HG03520 (cell line): ENCODE data around the gene PCSK7.
"Not testable (repeated sequence)": the region's sequence is repeated elsewhere in the genome, so short reads cannot be mapped to it uniquely, and the experiment has no call there.

ENCODE experiments used
- ATAC-seq: cut with Tn5 transposase; IDR thresholded peaks from one replicate; pipeline ENCODE4 v1.9.1; 2021; ENCODE audit warnings: mild to moderate bottlenecking, moderate library complexity; ENCODE audit not compliant: unreplicated experiment

Gene PCSK7

GRCh38 chr11:117218133-117218915, 13.5 kb downstream of the PCSK7 start:
- no peak for ATAC-seq

GRCh38 chr11:117217141-117218084, 14.5 kb downstream of the PCSK7 start:
- ATAC-seq, result no peak

GRCh38 chr11:117214404-117215110, 17.3 kb downstream of the PCSK7 start:
- ATAC-seq, result no peak

- no peak for ATAC-seq
Observed at GRCh38 chr11:117212697-117213355, 19.0 kb downstream of the PCSK7 start.

- no peak for ATAC-seq
Observed at GRCh38 chr11:117210620-117211019, 21.3 kb downstream of the PCSK7 start.

GRCh38 chr11:117209351-117210125, 22.3 kb downstream of the PCSK7 start:
- not testable (repeated sequence) for ATAC-seq

GRCh38 chr11:117208710-117209109, 23.2 kb downstream of the PCSK7 start:
- not testable (repeated sequence) for ATAC-seq

GRCh38 chr11:117207481-117207880, 24.4 kb downstream of the PCSK7 start:
- not testable (repeated sequence) for ATAC-seq

GRCh38 chr11:117206859-117207258, 25.0 kb downstream of the PCSK7 start:
- ATAC-seq, result not testable (repeated sequence)

GRCh38 chr11:117206111-117206510, 25.8 kb downstream of the PCSK7 start:
- not testable (repeated sequence) for ATAC-seq

- ATAC-seq, result no peak
Observed at GRCh38 chr11:117205211-117205818, 26.6 kb downstream of the PCSK7 start.

GRCh38 chr11:117204283-117205080, 27.4 kb downstream of the PCSK7 start:
- ATAC-seq, result no peak

- no peak for ATAC-seq
Observed at GRCh38 chr11:117203069-117203407, 28.8 kb downstream of the PCSK7 start.

- ATAC-seq, result no peak
Observed at GRCh38 chr11:117202386-117203068, 29.3 kb downstream of the PCSK7 start.

- ATAC-seq, result no peak
Observed at GRCh38 chr11:117201658-117202305, 30.1 kb downstream of the PCSK7 start.

- ATAC-seq, result no peak
Observed at GRCh38 chr11:117200813-117201657, 30.8 kb downstream of the PCSK7 start.
